ENCODE results near the gene IQCC.
A peak's percentile ranks its signal among the peaks of the same experiment; 100 is the strongest.

Gene IQCC

GRCh38 chr1:32215629-32216480 is 10.4 kb downstream of the IQCC start:
- H3K36me3 ChIP-seq (ENCODE audit: insufficient read depth, low read length), result peaks cover 35% of the 10 kb centered on the region
- no peak overlapping the region for H3K4me2 ChIP-seq (ENCODE audit: low read length)
- H3K9ac ChIP-seq (ENCODE audit: low read depth, low read length), result no peak overlapping the region
- H3K9me3 ChIP-seq (replicated peaks; ENCODE audit: low read length), result no peaks in the 10 kb centered on the region
- peaks cover 7% of the 10 kb centered on the region for H3K4me1 ChIP-seq (ENCODE audit: control insufficient read depth, insufficient read depth, low read length)
- H3K4me3 ChIP-seq (ENCODE audit: low read length), result no peak overlapping the region
- H3K27me3 ChIP-seq (ENCODE audit: control insufficient read depth, insufficient read depth, low read length), result no peaks in the 10 kb centered on the region

GRCh38 chr1:32216566-32216965 is 11.1 kb downstream of the IQCC start:
- Histone ChIP-seq H3K9ac (ENCODE audit: low read depth, low read length) (no peak overlapping the region), H3K27me3 (ENCODE audit: control insufficient read depth, insufficient read depth, low read length) (no peaks in the 10 kb centered on the region), H3K4me3 (ENCODE audit: low read length) (no peak overlapping the region), H3K4me2 (ENCODE audit: low read length) (no peak overlapping the region), H3K4me1 (ENCODE audit: control insufficient read depth, insufficient read depth, low read length) (peaks cover 14% of the 10 kb centered on the region), H3K36me3 (ENCODE audit: insufficient read depth, low read length) (peaks cover 35% of the 10 kb centered on the region), H3K9me3 (replicated peaks; ENCODE audit: low read length) (no peaks in the 10 kb centered on the region)

- Histone ChIP-seq H3K4me3 (ENCODE audit: low read length) (no peak overlapping the region), H3K9ac (ENCODE audit: low read depth, low read length) (no peak overlapping the region), H3K9me3 (replicated peaks; ENCODE audit: low read length) (no peaks in the 10 kb centered on the region), H3K4me1 (ENCODE audit: control insufficient read depth, insufficient read depth, low read length) (peaks cover 26% of the 10 kb centered on the region), H3K4me2 (ENCODE audit: low read length) (no peak overlapping the region), H3K27me3 (ENCODE audit: control insufficient read depth, insufficient read depth, low read length) (no peaks in the 10 kb centered on the region), H3K36me3 (ENCODE audit: insufficient read depth, low read length) (peaks cover 35% of the 10 kb centered on the region)
Measured at GRCh38 chr1:32219022-32219421, 13.6 kb downstream of the IQCC start.

GRCh38 chr1:32220746-32221580 is 15.5 kb downstream of the IQCC start:
- Histone ChIP-seq H3K9me3 (replicated peaks; ENCODE audit: low read length) (no peaks in the 10 kb centered on the region), H3K27me3 (ENCODE audit: control insufficient read depth, insufficient read depth, low read length) (no peaks in the 10 kb centered on the region), H3K4me2 (ENCODE audit: low read length) (peak overlapping the region; percentile 96), H3K36me3 (ENCODE audit: insufficient read depth, low read length) (peaks cover 31% of the 10 kb centered on the region), H3K9ac (ENCODE audit: low read depth, low read length) (peak overlapping the region; percentile 99), H3K4me1 (ENCODE audit: control insufficient read depth, insufficient read depth, low read length) (peaks cover 27% of the 10 kb centered on the region), H3K4me3 (ENCODE audit: low read length) (peak overlapping the region; percentile 88)

- H3K4me3 ChIP-seq (ENCODE audit: low read length), result peak overlapping the region; percentile 88
- H3K27me3 ChIP-seq (ENCODE audit: control insufficient read depth, insufficient read depth, low read length), result no peaks in the 10 kb centered on the region
- H3K9ac ChIP-seq (ENCODE audit: low read depth, low read length), result peak overlapping the region; percentile 99
- peak overlapping the region; percentile 96 for H3K4me2 ChIP-seq (ENCODE audit: low read length)
- H3K4me1 ChIP-seq (ENCODE audit: control insufficient read depth, insufficient read depth, low read length), result peaks cover 27% of the 10 kb centered on the region
- no peaks in the 10 kb centered on the region for H3K9me3 ChIP-seq (replicated peaks; ENCODE audit: low read length)
- peaks cover 29% of the 10 kb centered on the region for H3K36me3 ChIP-seq (ENCODE audit: insufficient read depth, low read length)
Measured at GRCh38 chr1:32221581-32221979, 16.1 kb downstream of the IQCC start.

GRCh38 chr1:32221980-32222755 is 16.7 kb downstream of the IQCC start, which contains the start of the genes EIF3I and TMEM234:
TSS of gene EIF3I (plus strand) at chr1:32222407. CDS start at chr1:32222442, 35 bp downstream.
TSS of gene TMEM234 (minus strand) at chr1:32222353. CDS start at chr1:32222322, 31 bp downstream.
- Histone ChIP-seq H3K36me3 (ENCODE audit: insufficient read depth, low read length) (peaks cover 25% of the 10 kb centered on the region), H3K9ac (ENCODE audit: low read depth, low read length) (peak within 1 kb of the TSS; percentile 99), H3K4me3 (ENCODE audit: low read length) (peak within 1 kb of the TSS; percentile 88), H3K9me3 (replicated peaks; ENCODE audit: low read length) (no peaks in the 10 kb centered on the region), H3K4me1 (ENCODE audit: control insufficient read depth, insufficient read depth, low read length) (peaks cover 27% of the 10 kb centered on the region), H3K4me2 (ENCODE audit: low read length) (peak within 1 kb of the TSS; percentile 96), H3K27me3 (ENCODE audit: control insufficient read depth, insufficient read depth, low read length) (no peaks in the 10 kb centered on the region)

- peaks cover 36% of the 10 kb centered on the region for H3K36me3 ChIP-seq (ENCODE audit: insufficient read depth, low read length)
- peak overlapping the region; percentile 7 for H3K4me3 ChIP-seq (ENCODE audit: low read length)
Measured at GRCh38 chr1:32223683-32224082, 18.2 kb downstream of the IQCC start.

GRCh38 chr1:32224285-32224684 is 18.8 kb downstream of the IQCC start:
- Histone ChIP-seq H3K4me1 (ENCODE audit: control insufficient read depth, insufficient read depth, low read length) (peaks cover 27% of the 10 kb centered on the region), H3K27me3 (ENCODE audit: control insufficient read depth, insufficient read depth, low read length) (no peaks in the 10 kb centered on the region), H3K4me2 (ENCODE audit: low read length) (peak overlapping the region; percentile 96), H3K9me3 (replicated peaks; ENCODE audit: low read length) (no peaks in the 10 kb centered on the region), H3K4me3 (ENCODE audit: low read length) (no peak overlapping the region), H3K9ac (ENCODE audit: low read depth, low read length) (peak overlapping the region; percentile 99), H3K36me3 (ENCODE audit: insufficient read depth, low read length) (peaks cover 40% of the 10 kb centered on the region)

More at GRCh38 chr1:32223683-32224082, 18.2 kb downstream of the IQCC start:
- Histone ChIP-seq H3K4me1 (ENCODE audit: control insufficient read depth, insufficient read depth, low read length) (peaks cover 27% of the 10 kb centered on the region), H3K9me3 (replicated peaks; ENCODE audit: low read length) (no peaks in the 10 kb centered on the region), H3K27me3 (ENCODE audit: control insufficient read depth, insufficient read depth, low read length) (no peaks in the 10 kb centered on the region), H3K9ac (ENCODE audit: low read depth, low read length) (peak overlapping the region; percentile 99), H3K4me2 (ENCODE audit: low read length) (peak overlapping the region; percentile 96)

GRCh38 chr1:32228771-32229170 is 23.3 kb downstream of the IQCC start:
- no peak overlapping the region for H3K4me2 ChIP-seq (ENCODE audit: low read length)
- H3K36me3 ChIP-seq (ENCODE audit: insufficient read depth, low read length), result peaks cover 52% of the 10 kb centered on the region
- no peak overlapping the region for H3K4me3 ChIP-seq (ENCODE audit: low read length)
- peaks cover 3% of the 10 kb centered on the region for H3K4me1 ChIP-seq (ENCODE audit: control insufficient read depth, insufficient read depth, low read length)
- no peak overlapping the region for H3K9ac ChIP-seq (ENCODE audit: low read depth, low read length)
- H3K27me3 ChIP-seq (ENCODE audit: control insufficient read depth, insufficient read depth, low read length), result no peaks in the 10 kb centered on the region
- H3K9me3 ChIP-seq (replicated peaks; ENCODE audit: low read length), result no peaks in the 10 kb centered on the region

GRCh38 chr1:32231843-32232432 is 26.5 kb downstream of the IQCC start:
- H3K4me3 ChIP-seq (ENCODE audit: low read length), result no peak overlapping the region
- H3K4me1 ChIP-seq (ENCODE audit: control insufficient read depth, insufficient read depth, low read length), result peaks cover 19% of the 10 kb centered on the region
- no peaks in the 10 kb centered on the region for H3K27me3 ChIP-seq (ENCODE audit: control insufficient read depth, insufficient read depth, low read length)
- H3K9me3 ChIP-seq (replicated peaks; ENCODE audit: low read length), result no peaks in the 10 kb centered on the region
- H3K4me2 ChIP-seq (ENCODE audit: low read length), result no peak overlapping the region
- H3K9ac ChIP-seq (ENCODE audit: low read depth, low read length), result no peak overlapping the region
- peaks cover 37% of the 10 kb centered on the region for H3K36me3 ChIP-seq (ENCODE audit: insufficient read depth, low read length)
